Calu3 (cell line): ENCODE measurements around the gene MYD88. TPM values are rescaled to one million over a fixed set of nuclear protein-coding genes. Genes with fewer than 3 reads are reported as not detected.

ENCODE experiments used
- BruUV-seq: library from RNA; stranded (reverse); fragments of 400-500 nt; replicated peaks from 2 replicates; lab custom pipeline; 2021; lab: Mats Ljungman, UMichigan
- CTCF ChIA-PET: fragments of 300-600 bp; sonication (Branson Sonifier 250); formaldehyde crosslinking; loops from one replicate; lab custom pipeline; 2022; ENCODE audit warnings: antibody characterized with exemption; lab: Charles Lee
- DNase-seq: peaks from one replicate; pipeline ENCODE4 v3.0.0; 2022
- H3K27ac Mint-ChIP-seq: one replicate; pipeline ENCODE4 v1.8.0; 2022; ENCODE audit warnings: mixed read lengths; ENCODE audit not compliant: unreplicated experiment
- H3K27me3 Mint-ChIP-seq: one replicate; pipeline ENCODE4 v1.8.0; 2022; ENCODE audit warnings: mixed read lengths; ENCODE audit not compliant: unreplicated experiment
- H3K36me3 Mint-ChIP-seq: one replicate; pipeline ENCODE4 v1.8.0; 2022; ENCODE audit warnings: mild to moderate bottlenecking, moderate library complexity, mixed read lengths; ENCODE audit not compliant: insufficient read depth, unreplicated experiment
- H3K4me1 Mint-ChIP-seq: one replicate; pipeline ENCODE4 v1.8.0; 2022; ENCODE audit warnings: mild to moderate bottlenecking, low read depth, mixed read lengths; ENCODE audit not compliant: unreplicated experiment
- H3K4me3 Mint-ChIP-seq: one replicate; pipeline ENCODE4 v1.8.0; 2022; ENCODE audit warnings: mild to moderate bottlenecking, low read depth, moderate library complexity, mixed read lengths; ENCODE audit not compliant: unreplicated experiment
- H3K9me3 Mint-ChIP-seq: one replicate; pipeline ENCODE4 v1.8.0; 2022; ENCODE audit warnings: low read depth, mixed read lengths; ENCODE audit not compliant: unreplicated experiment
- CTCF ChIP-seq: fragments of 200-600 bp; IDR thresholded peaks from one replicate; pipeline ENCODE4 v1.8.0; 2022; ENCODE audit warnings: antibody characterized with exemption; ENCODE audit not compliant: unreplicated experiment
- intact Hi-C: fragments of 100-400 bp; cut with micrococcal nuclease; formaldehyde crosslinking; loops from one replicate; pipeline ENCODE4 v1.10.0; 2022; ENCODE audit not compliant: unreplicated experiment
- total RNA-seq: library from RNA; stranded (reverse); gene quantifications from 2 replicates; pipeline ENCODE4 v1.2.3, GENCODE V29; 2022

MYD88 gene
- total RNA-seq, 1 experiment from 2014 or later: 35.2 TPM

GRCh38 chr3:38117163-38117716 lies 21.2 kb upstream of the MYD88 start:
- BruUV-seq: no TSS peak
- peaks cover 50% of the 10 kb centered on the region for H3K36me3 Mint-ChIP-seq
- intact Hi-C loops: loop anchor here (2.0 to 5.0 kb wide), 3 partner anchors 112 to 180 kb away; no protein-coding TSS in a partner anchor
- no peaks in the 10 kb centered on the region for H3K9me3 Mint-ChIP-seq
- no peak overlapping the region for H3K4me3 Mint-ChIP-seq
- H3K4me1 Mint-ChIP-seq: peaks cover 9% of the 10 kb centered on the region
- no peak for TF ChIP-seq CTCF
- DNase-seq: no peak
- CTCF ChIA-PET: interaction anchor here (0.7 to 1.5 kb wide), 5 partner anchors 16 to 253 kb away, joined by 3 to 15 read pairs (median 3); no protein-coding TSS in a partner anchor
- no peak overlapping the region for H3K27ac Mint-ChIP-seq
- H3K27me3 Mint-ChIP-seq: peaks cover 13% of the 10 kb centered on the region

GRCh38 chr3:38117748-38118420 lies 20.6 kb upstream of the MYD88 start:
- BruUV-seq: no TSS peak
- CTCF ChIA-PET: interaction anchor here (0.7 to 1.5 kb wide), 4 partner anchors 23 to 254 kb away, joined by 3 to 15 read pairs (median 4); no protein-coding TSS in a partner anchor
- H3K36me3 Mint-ChIP-seq: peaks cover 56% of the 10 kb centered on the region
- TF ChIP-seq CTCF: peak; percentile 68
- peaks cover 9% of the 10 kb centered on the region for H3K4me1 Mint-ChIP-seq
- no peaks in the 10 kb centered on the region for H3K9me3 Mint-ChIP-seq
- H3K27ac Mint-ChIP-seq: peak overlapping the region; percentile 47
- H3K4me3 Mint-ChIP-seq: no peak overlapping the region
- peaks cover 13% of the 10 kb centered on the region for H3K27me3 Mint-ChIP-seq
- DNase-seq: peak; percentile 80
- intact Hi-C loops: loop anchor here (2.0 to 5.0 kb wide), 3 partner anchors 113 to 179 kb away; no protein-coding TSS in a partner anchor

- Mint-ChIP-seq H3K36me3 (peaks cover 58% of the 10 kb centered on the region), H3K27ac (no peak overlapping the region), H3K27me3 (peaks cover 13% of the 10 kb centered on the region), H3K4me3 (no peak overlapping the region), H3K9me3 (no peaks in the 10 kb centered on the region), H3K4me1 (peaks cover 9% of the 10 kb centered on the region)
- CTCF ChIA-PET: interaction anchor here (1.3 to 1.5 kb wide), 2 partner anchors 24 to 180 kb away, joined by 3 to 5 read pairs; no protein-coding TSS in a partner anchor
- intact Hi-C loops: loop anchor here (5.0 kb wide), 2 partner anchors 129 to 179 kb away; no protein-coding TSS in a partner anchor
- no peak for DNase-seq
- no TSS peak for BruUV-seq
- no peak for TF ChIP-seq CTCF
These were observed 19.8 kb upstream of the MYD88 start for GRCh38 chr3:38118421-38119247.

DNA sequence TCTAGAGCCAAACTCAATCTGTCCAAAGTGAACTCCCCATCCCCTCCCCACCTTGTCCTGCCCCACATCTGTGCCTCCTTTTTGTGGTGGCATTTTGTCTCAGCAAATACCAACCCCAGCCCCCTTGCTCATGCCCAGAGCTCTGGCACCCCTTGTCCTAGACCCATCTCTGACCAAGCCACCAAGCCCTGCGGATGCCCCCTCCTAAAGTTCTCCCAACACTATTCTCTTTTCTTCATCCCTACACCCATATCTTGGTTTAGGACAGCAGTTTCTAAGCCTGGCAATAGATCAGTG lies 19.3 kb upstream of the MYD88 start:
- H3K4me1 Mint-ChIP-seq: peaks cover 9% of the 10 kb centered on the region
- intact Hi-C loops: loop anchor here (5.0 kb wide), 2 partner anchors 128 to 178 kb away; no protein-coding TSS in a partner anchor
- H3K4me3 Mint-ChIP-seq: no peak overlapping the region
- no TSS peak for BruUV-seq
- H3K27me3 Mint-ChIP-seq: peaks cover 13% of the 10 kb centered on the region
- TF ChIP-seq CTCF: no peak
- DNase-seq: no peak
- CTCF ChIA-PET: interaction anchor here (0.7 kb wide), 1 partner anchor 339 kb away, joined by 3 read pairs; no protein-coding TSS in a partner anchor
- peaks cover 58% of the 10 kb centered on the region for H3K36me3 Mint-ChIP-seq
- no peaks in the 10 kb centered on the region for H3K9me3 Mint-ChIP-seq
- no peak overlapping the region for H3K27ac Mint-ChIP-seq
